GM18868 (cell line): Measurements from ENCODE around the gene OR2F2.

Experiments
- ATAC-seq: cut with Tn5 transposase; IDR thresholded peaks from one replicate; pipeline ENCODE4 v1.9.1; 2021; ENCODE audit warnings: mild to moderate bottlenecking, moderate library complexity; ENCODE audit not compliant: unreplicated experiment

Gene OR2F2

DNA sequence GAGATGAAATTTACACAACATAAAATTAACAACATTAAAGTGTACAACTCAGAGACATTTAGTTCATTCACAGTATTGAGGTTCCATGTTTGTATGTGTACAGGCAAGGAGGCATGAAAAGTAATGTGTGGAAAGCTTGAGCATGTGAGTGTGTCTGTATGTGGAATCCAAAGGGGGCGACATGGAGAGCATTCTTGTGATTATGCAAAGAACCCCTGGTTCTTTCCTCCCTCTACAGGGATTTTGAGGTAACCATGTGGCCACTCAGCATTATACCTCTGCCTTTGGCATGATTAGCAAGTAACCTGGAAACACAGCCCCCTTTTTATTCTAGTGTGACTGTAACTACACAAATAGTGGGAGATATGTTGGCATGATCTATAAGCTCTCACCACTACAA, 40.6 kb downstream of the OR2F2 start:
- ATAC-seq: no peak

DNA sequence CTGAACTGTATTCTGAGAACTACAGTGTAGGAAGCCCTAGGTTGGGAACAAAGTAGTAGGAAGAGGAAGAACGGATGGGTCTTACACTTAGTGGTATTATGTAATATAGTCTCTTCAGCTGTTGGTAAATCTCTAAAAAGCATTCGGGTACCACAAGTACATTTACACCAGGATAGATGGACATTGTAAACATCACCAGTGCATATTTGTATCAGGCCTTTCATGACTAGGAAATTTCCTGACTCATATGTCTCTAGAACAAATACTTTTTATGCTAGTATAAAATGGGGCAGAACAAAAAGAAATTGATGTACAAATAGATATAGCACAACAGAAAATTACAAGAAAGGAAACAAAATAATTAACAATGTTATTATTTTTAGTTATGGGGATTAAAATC, 43.6 kb downstream of the OR2F2 start:
- ATAC-seq: no peak

DNA sequence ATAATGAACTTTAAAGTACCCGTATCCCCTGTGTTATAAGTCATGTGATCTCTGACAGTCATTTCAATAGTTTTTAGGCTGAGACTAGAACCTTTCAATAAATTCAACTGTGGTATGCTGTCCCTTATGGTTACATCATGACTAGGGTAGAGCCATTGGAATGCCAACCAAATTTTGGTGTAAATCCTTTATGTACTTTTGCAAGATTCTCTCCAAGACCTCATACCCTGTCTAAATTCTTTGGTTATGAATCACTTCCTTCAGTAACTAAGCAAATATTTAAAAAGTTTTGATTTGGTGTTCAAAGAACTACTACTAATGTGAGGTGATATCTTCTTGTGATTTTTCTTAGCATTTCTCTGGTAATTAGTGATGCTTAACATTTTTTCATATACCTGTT, 44.3 kb downstream of the OR2F2 start:
- ATAC-seq: no peak

DNA sequence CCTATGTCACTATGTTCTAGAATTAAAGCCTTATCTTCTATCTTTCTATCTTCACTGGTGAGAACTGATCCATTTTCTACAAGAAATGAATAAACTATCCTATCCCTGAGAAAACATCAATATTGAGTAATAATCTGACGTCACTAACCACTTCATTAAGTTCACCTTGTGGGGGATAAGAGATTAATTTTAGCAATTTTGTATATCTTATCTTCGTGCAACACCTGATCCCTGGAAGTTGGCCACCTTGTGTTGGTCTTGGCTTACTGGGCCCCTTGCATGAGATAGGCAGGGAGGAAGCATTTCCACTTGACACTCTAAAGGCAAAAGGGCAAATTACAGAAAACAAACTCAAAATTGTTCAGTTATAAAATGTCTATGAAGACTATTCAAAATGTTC, 45.0 kb downstream of the OR2F2 start:
- no peak for ATAC-seq

DNA sequence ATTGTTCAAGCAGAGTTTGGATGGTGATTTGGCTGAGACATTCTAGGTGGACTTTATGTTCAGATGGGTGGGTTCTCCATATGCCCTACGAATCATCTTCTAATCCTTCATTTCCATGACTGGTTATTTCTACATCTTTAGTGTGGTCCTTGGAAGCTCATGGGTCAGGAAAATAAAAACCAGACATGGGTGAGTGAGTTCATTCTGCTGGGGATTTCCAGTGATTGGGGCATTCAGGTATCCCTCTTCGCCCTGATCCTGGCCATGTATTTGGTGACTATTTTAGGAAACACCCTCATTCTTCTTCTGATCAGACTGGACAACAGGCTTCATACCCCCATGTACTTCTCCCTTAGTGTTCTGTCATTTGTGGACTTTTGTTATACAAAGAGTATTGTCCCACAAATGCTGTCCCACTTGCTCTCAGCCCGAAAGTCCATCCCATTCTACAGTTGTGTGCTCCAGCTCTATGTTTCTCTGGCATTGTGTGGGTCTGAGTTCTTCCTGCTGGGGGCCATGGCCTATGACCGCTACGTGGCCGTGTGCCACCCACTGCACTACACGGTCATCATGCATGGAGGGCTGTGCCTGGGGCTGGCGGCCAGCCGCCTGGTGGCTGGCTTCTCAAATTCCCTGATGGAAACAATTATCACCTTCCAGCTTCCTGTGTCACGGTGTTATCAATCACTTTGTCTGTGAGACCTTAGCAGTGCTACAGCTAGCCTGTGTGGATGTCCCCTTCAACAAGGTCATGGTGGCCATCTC, 45.9 kb downstream of the OR2F2 start:
- no peak for ATAC-seq

DNA sequence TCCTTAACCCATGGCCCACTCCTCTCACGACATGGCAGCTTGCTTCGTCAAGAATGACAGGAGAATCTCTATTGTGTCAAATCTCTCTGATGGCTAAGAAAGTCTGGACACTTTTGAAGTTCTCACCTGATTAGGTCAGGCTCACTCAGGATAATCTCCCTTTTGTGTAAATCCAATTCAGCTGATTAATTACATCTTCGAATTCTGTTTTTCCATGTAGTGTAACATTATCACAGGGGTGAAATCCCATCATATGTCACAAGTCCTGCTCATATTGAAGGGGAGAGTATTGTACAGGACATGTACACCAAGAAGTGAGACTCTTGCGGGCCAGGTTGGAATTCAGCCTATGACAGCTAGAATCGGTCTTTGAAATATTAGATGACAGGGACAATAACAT, 48.9 kb downstream of the OR2F2 start:
- ATAC-seq: no peak
